ENCODE data around the gene BAG5. TPM values are rescaled to one million over a fixed set of nuclear protein-coding genes. Genes with fewer than 3 reads are reported as not detected.
"Not testable (repeated sequence)": the region's sequence is repeated elsewhere in the genome, so short reads cannot be mapped to it uniquely, and the experiment has no call there.

The BAG5 gene
- polyA plus RNA-seq, 1 experiment: 12.5 TPM

DNA sequence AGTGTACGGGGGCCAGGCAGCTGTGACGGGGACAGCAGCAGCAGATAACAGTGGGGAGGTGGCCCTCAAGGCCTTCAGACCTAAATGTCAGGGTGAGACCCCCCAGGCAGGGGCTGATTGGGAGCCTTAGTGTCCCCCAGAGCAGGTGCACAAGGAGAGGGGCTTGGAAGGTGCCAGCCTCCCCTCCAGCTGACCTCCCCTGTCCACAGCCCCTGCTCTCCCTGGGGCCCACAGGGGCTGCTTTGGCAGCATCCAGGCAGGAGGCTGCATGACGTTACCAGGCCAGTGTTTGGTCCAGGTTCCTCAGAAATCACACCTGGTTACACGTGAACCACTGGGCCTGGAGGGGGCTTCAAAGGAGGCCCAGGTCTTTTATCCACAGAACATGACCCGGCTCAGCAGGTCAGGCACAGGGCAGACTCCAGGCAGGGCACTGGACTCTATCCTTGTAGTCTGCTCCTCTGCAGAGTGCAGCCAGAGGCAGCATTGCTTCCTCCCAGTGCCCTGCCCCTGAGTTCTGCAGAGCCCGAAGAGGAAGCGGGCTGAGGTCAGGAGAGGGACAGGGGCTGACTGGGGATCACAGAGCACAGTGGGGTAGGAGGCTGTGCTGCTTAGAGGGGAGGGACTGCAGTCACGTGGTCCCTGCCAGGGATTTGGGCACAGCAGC, 36.1 kb downstream of the BAG5 start:
- peaks cover 14% of the 10 kb centered on the region for H3K27me3 ChIP-seq (ENCODE audit: control insufficient read depth, insufficient read depth, low read length)
- H3K27ac ChIP-seq (ENCODE audit: low read depth, low read length): no peak overlapping the region
- TF ChIP-seq, protein P1, sequence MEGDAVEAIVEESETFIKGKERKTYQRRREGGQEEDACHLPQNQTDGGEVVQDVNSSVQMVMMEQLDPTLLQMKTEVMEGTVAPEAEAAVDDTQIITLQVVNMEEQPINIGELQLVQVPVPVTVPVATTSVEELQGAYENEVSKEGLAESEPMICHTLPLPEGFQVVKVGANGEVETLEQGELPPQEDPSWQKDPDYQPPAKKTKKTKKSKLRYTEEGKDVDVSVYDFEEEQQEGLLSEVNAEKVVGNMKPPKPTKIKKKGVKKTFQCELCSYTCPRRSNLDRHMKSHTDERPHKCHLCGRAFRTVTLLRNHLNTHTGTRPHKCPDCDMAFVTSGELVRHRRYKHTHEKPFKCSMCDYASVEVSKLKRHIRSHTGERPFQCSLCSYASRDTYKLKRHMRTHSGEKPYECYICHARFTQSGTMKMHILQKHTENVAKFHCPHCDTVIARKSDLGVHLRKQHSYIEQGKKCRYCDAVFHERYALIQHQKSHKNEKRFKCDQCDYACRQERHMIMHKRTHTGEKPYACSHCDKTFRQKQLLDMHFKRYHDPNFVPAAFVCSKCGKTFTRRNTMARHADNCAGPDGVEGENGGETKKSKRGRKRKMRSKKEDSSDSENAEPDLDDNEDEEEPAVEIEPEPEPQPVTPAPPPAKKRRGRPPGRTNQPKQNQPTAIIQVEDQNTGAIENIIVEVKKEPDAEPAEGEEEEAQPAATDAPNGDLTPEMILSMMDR (IDR thresholded peaks at IDR 0.05; ENCODE audit: low read depth, low read length): no peak
- DNase-seq (ENCODE audit: low read depth, low spot score): no peak
- peaks cover 9% of the 10 kb centered on the region for H3K9me3 ChIP-seq (ENCODE audit: control insufficient read depth, insufficient read depth, low read length)
- POLR2A ChIA-PET: no interaction called here
- CTCF ChIA-PET: interaction anchor here (5.2 kb wide), 1 partner anchor 8 kb away, joined by 29 read pairs; no protein-coding TSS in a partner anchor
- no peak overlapping the region for H3K4me3 ChIP-seq (ENCODE audit: low read depth, low read length)

GRCh38 chr14:103525430-103526246, 36.8 kb downstream of the BAG5 start:
- H3K4me3 ChIP-seq (ENCODE audit: low read depth, low read length); H3K27ac ChIP-seq (ENCODE audit: low read depth, low read length); H3K9me3 ChIP-seq (ENCODE audit: control insufficient read depth, insufficient read depth, low read length); POLR2A ChIA-PET; DNase-seq (ENCODE audit: low read depth, low spot score); CTCF ChIA-PET: not testable (repeated sequence)
- H3K27me3 ChIP-seq (ENCODE audit: control insufficient read depth, insufficient read depth, low read length): peaks cover 18% of the 10 kb centered on the region

GRCh38 chr14:103524002-103524935, 38.2 kb downstream of the BAG5 start:
- H3K27me3 ChIP-seq (ENCODE audit: control insufficient read depth, insufficient read depth, low read length): peaks cover 20% of the 10 kb centered on the region
- H3K27ac ChIP-seq (ENCODE audit: low read depth, low read length): no peak overlapping the region
- DNase-seq (ENCODE audit: low read depth, low spot score): no peak
- ChIA-PET POLR2A (no interaction called here), CTCF (no interaction called here)
- TF ChIP-seq, protein P1 (IDR thresholded peaks at IDR 0.05; ENCODE audit: low read depth, low read length): no peak
- H3K4me3 ChIP-seq (ENCODE audit: low read depth, low read length): no peak overlapping the region
- H3K9me3 ChIP-seq (ENCODE audit: control insufficient read depth, insufficient read depth, low read length): peaks cover 9% of the 10 kb centered on the region

- ChIA-PET CTCF (no interaction called here), POLR2A (no interaction called here)
- Histone ChIP-seq H3K4me3 (ENCODE audit: low read depth, low read length) (no peak overlapping the region), H3K9me3 (ENCODE audit: control insufficient read depth, insufficient read depth, low read length) (peaks cover 7% of the 10 kb centered on the region), H3K27ac (ENCODE audit: low read depth, low read length) (no peak overlapping the region), H3K27me3 (ENCODE audit: control insufficient read depth, insufficient read depth, low read length) (peaks cover 20% of the 10 kb centered on the region)
- TF ChIP-seq, protein P1 (IDR thresholded peaks at IDR 0.05; ENCODE audit: low read depth, low read length): no peak
- DNase-seq (ENCODE audit: low read depth, low spot score): no peak
These were observed 38.9 kb downstream of the BAG5 start for GRCh38 chr14:103523575-103523954.

Data from AG04450 (cell line).